Inflammatory macrophage treated with lipopolysaccharide for 4 hours (primary cell): ENCODE measurements around the gene SNX24.
A peak's percentile ranks its signal among the peaks of the same experiment; 100 is the strongest.
"Not testable (repeated sequence)": the region's sequence is repeated elsewhere in the genome, so short reads cannot be mapped to it uniquely, and the experiment has no call there.

Source experiments
- DNase-seq: peaks from one replicate; pipeline ENCODE4 v3.0.0-alpha.2; 2020

Gene SNX24

GRCh38 chr5:122874179-122874875 is 28.9 kb downstream of the SNX24 start:
- DNase-seq: peak; percentile 21

- peak; percentile 79 for DNase-seq
These were observed 32.1 kb downstream of the SNX24 start for GRCh38 chr5:122877518-122877917.

GRCh38 chr5:122879076-122879475 is 33.7 kb downstream of the SNX24 start:
- DNase-seq: no peak

- no peak for DNase-seq
These were observed 34.8 kb downstream of the SNX24 start for GRCh38 chr5:122880170-122880689.

GRCh38 chr5:122880749-122881148 is 35.3 kb downstream of the SNX24 start:
- no peak for DNase-seq

- peak; percentile 24 for DNase-seq
These were observed 37.4 kb downstream of the SNX24 start for GRCh38 chr5:122882831-122883230.

GRCh38 chr5:122885045-122885517 is 39.7 kb downstream of the SNX24 start:
- DNase-seq: no peak

- no peak for DNase-seq
These were observed 40.5 kb downstream of the SNX24 start for GRCh38 chr5:122885891-122886290.

- no peak for DNase-seq
These were observed 49.7 kb downstream of the SNX24 start for GRCh38 chr5:122895141-122895540.

GRCh38 chr5:122896598-122897282 is 51.3 kb downstream of the SNX24 start:
- DNase-seq: peak; percentile 14

- no peak for DNase-seq
These were observed 51.8 kb downstream of the SNX24 start for GRCh38 chr5:122897283-122897602.

- no peak for DNase-seq
These were observed 55.9 kb downstream of the SNX24 start for GRCh38 chr5:122901346-122901745.

- DNase-seq: no peak
These were observed 56.9 kb downstream of the SNX24 start for GRCh38 chr5:122902263-122902662.

GRCh38 chr5:122906768-122907167 is 61.4 kb downstream of the SNX24 start:
- DNase-seq: no peak

GRCh38 chr5:122907276-122907675 is 61.9 kb downstream of the SNX24 start:
- DNase-seq: no peak

- no peak for DNase-seq
These were observed 62.7 kb downstream of the SNX24 start for GRCh38 chr5:122908108-122908507.

GRCh38 chr5:122908662-122909061 is 63.2 kb downstream of the SNX24 start:
- DNase-seq: no peak

- no peak for DNase-seq
These were observed 64.2 kb downstream of the SNX24 start for GRCh38 chr5:122909470-122910100.

- DNase-seq: not testable (repeated sequence)
These were observed 68.0 kb downstream of the SNX24 start for GRCh38 chr5:122913436-122913835.

- peak; percentile 47 for DNase-seq
These were observed 70.5 kb downstream of the SNX24 start for GRCh38 chr5:122915717-122916461.

- DNase-seq: no peak
These were observed 71.1 kb downstream of the SNX24 start for GRCh38 chr5:122916490-122916889.

GRCh38 chr5:122919969-122920368 is 74.6 kb downstream of the SNX24 start:
- DNase-seq: no peak

GRCh38 chr5:122921826-122922225 is 76.4 kb downstream of the SNX24 start:
- DNase-seq: no peak
